Liver (tissue), 3 donors: ENCODE measurements around the gene PROCA1.

Experiments
- EGR1 ChIP-seq, 2 donors: IDR thresholded peaks; 2 replicates each; pipeline ENCODE4 v1.6.1; 2016 to 2018; ENCODE audit warnings: antibody characterized with exemption in 2 of 2, low read depth in 2 of 2
- GABPA ChIP-seq, 2 donors: IDR thresholded peaks in 1 of 2; conservative IDR thresholded peaks in 1 of 2; 2 replicates each; pipeline ENCODE4 v1.6.1; 2016; ENCODE audit warnings: antibody characterized with exemption in 2 of 2, mild to moderate bottlenecking in 1 of 2, moderate library complexity in 1 of 2
- JUND ChIP-seq, 2 donors: IDR thresholded peaks; 2 replicates each; pipeline ENCODE4 v1.6.1; 2016; ENCODE audit warnings: antibody characterized with exemption in 2 of 2
- TAF1 ChIP-seq: conservative IDR thresholded peaks from 2 replicates; pipeline ENCODE4 v1.6.1; 2016; ENCODE audit warnings: antibody characterized with exemption, mild to moderate bottlenecking
- YY1 ChIP-seq: IDR thresholded peaks from 2 replicates; pipeline ENCODE4 v1.6.1; 2016; ENCODE audit warnings: antibody characterized with exemption, mild to moderate bottlenecking
- TF ChIP-seq, protein P1 (sequence below): fragments of 150-350 bp; IDR thresholded peaks from 2 replicates; pipeline ENCODE4 v1.5.1; 2017; ENCODE audit warnings: improper control_type of control experiment, low read depth, low read length; ENCODE audit not compliant: missing input control
- TF ChIP-seq, protein P2 (sequence below): IDR thresholded peaks from 2 replicates; pipeline ENCODE4 v1.6.1; 2016; ENCODE audit warnings: antibody characterized with exemption
- donor health status: healthy.
- donor health status: healthy.

DNA sequence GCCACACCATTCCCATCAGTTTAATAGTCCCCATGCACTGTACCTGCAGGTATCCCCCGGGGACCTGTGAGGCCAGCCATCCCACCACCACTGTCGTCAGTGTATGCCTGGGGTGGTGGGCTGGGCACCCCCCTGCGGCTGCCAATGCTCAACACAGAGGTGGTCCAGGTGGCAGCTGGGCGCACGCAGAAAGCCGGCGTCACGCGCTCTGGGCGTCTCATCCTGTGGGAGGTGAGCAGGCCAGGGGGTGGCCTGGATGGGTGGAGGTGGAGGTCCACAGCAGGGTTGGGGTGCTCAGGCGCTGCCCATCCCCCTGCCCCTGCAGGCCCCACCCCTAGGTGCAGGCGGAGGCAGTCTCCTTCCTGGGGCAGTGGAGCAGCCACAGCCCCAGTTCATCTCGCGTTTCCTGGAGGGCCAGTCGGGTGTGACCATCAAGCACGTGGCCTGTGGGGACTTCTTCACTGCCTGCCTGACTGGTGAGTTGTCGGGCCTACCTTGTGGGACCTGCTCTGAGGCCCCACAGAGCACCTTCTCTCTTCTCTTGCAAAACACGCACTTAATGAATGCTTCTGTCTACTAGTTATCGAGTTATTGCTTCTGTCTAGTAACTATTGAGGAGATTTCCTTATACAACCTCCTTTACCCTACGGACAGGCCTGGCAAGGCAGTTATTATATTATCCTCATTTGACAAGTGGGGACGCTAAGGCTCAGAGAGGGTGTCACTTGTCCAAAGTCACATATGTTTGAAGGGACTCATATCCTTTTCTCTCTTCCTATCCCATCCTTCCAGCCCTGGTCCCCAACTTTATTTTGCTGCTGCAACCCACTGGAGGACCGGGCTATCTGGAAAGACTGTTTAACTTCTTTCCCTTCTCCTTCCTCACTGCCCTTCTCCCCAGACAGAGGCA, 26.3 kb upstream of the PROCA1 start:
- TF ChIP-seq, protein P1, sequence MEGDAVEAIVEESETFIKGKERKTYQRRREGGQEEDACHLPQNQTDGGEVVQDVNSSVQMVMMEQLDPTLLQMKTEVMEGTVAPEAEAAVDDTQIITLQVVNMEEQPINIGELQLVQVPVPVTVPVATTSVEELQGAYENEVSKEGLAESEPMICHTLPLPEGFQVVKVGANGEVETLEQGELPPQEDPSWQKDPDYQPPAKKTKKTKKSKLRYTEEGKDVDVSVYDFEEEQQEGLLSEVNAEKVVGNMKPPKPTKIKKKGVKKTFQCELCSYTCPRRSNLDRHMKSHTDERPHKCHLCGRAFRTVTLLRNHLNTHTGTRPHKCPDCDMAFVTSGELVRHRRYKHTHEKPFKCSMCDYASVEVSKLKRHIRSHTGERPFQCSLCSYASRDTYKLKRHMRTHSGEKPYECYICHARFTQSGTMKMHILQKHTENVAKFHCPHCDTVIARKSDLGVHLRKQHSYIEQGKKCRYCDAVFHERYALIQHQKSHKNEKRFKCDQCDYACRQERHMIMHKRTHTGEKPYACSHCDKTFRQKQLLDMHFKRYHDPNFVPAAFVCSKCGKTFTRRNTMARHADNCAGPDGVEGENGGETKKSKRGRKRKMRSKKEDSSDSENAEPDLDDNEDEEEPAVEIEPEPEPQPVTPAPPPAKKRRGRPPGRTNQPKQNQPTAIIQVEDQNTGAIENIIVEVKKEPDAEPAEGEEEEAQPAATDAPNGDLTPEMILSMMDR = no peak
- no peak for TF ChIP-seq YY1
- TF ChIP-seq, protein P2, sequence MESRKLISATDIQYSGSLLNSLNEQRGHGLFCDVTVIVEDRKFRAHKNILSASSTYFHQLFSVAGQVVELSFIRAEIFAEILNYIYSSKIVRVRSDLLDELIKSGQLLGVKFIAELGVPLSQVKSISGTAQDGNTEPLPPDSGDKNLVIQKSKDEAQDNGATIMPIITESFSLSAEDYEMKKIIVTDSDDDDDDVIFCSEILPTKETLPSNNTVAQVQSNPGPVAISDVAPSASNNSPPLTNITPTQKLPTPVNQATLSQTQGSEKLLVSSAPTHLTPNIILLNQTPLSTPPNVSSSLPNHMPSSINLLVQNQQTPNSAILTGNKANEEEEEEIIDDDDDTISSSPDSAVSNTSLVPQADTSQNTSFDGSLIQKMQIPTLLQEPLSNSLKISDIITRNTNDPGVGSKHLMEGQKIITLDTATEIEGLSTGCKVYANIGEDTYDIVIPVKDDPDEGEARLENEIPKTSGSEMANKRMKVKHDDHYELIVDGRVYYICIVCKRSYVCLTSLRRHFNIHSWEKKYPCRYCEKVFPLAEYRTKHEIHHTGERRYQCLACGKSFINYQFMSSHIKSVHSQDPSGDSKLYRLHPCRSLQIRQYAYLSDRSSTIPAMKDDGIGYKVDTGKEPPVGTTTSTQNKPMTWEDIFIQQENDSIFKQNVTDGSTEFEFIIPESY = no peak
- no peak for TF ChIP-seq TAF1
- no peak for TF ChIP-seq JUND (IDR thresholded peaks at IDR 0.05)
- TF ChIP-seq GABPA (IDR thresholded peaks at IDR 0.05 in 1 of 2, conservative IDR thresholded peaks at IDR 0.05 in 1 of 2) = no peak
- TF ChIP-seq EGR1 (IDR thresholded peaks at IDR 0.05; ENCODE audit: low read depth in 2 of 2) = no peak
